ENCODE results near the gene RARRES1.

RARRES1 gene

DNA sequence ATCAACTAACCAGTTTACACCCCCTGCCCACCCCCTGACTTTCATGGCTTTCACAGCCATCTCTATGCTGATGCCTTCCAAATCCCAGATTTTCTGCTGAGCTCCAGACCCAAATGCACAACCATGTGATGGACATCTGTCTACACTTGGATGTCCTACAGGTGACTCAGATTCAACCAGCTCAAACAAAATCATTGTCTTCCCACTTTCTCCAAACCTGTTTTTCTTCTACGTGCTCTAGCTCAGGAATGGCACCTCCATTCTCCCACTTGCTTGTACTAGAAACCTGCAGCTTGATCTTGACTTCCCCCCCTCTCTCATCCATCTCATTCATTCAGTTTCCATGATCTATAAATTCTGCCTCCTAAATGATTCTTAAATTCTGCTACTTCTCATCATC lies 34.1 kb upstream of the RARRES1 start:
- no peaks in the 10 kb centered on the region for H3K36me3 ChIP-seq (ENCODE audit: control insufficient read depth in 2 of 2, insufficient read depth in 1 of 2, low read length in 2 of 2)
- H3K27ac ChIP-seq (ENCODE audit: extremely low read depth, low read depth, low read length), result no peak overlapping the region
- no peaks in the 10 kb centered on the region for H3K4me1 ChIP-seq (ENCODE audit: control insufficient read depth, insufficient read depth, low read length)
- POLR2A ChIA-PET, result no interaction called here
- CTCF ChIA-PET, result interaction anchor here (1.0 kb wide), 1 partner anchor 38 kb away, joined by 3 read pairs; no protein-coding TSS in a partner anchor
- no peaks in the 10 kb centered on the region for H3K9me3 ChIP-seq (ENCODE audit: control insufficient read depth, insufficient read depth, low read depth, low read length)
- TF ChIP-seq ZNF785 (tag by site-specific recombination; IDR thresholded peaks at IDR 0.05), result no peak
- no peak for TF ChIP-seq ZSCAN23 (tag by site-specific recombination; IDR thresholded peaks at IDR 0.05)
- no peak for TF ChIP-seq ZNF629 (tag by site-specific recombination; IDR thresholded peaks at IDR 0.05)
- TF ChIP-seq ZNF514 (tag by site-specific recombination; IDR thresholded peaks at IDR 0.05), result no peak
- TF ChIP-seq, protein P1, sequence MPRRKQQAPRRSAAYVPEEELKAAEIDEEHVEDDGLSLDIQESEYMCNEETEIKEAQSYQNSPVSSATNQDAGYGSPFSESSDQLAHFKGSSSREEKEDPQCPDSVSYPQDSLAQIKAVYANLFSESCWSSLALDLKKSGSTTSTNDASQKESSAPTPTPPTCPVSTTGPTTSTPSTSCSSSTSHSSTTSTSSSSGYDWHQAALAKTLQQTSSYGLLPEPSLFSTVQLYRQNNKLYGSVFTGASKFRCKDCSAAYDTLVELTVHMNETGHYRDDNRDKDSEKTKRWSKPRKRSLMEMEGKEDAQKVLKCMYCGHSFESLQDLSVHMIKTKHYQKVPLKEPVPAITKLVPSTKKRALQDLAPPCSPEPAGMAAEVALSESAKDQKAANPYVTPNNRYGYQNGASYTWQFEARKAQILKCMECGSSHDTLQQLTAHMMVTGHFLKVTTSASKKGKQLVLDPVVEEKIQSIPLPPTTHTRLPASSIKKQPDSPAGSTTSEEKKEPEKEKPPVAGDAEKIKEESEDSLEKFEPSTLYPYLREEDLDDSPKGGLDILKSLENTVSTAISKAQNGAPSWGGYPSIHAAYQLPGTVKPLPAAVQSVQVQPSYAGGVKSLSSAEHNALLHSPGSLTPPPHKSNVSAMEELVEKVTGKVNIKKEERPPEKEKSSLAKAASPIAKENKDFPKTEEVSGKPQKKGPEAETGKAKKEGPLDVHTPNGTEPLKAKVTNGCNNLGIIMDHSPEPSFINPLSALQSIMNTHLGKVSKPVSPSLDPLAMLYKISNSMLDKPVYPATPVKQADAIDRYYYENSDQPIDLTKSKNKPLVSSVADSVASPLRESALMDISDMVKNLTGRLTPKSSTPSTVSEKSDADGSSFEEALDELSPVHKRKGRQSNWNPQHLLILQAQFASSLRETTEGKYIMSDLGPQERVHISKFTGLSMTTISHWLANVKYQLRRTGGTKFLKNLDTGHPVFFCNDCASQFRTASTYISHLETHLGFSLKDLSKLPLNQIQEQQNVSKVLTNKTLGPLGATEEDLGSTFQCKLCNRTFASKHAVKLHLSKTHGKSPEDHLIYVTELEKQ (tag by site-specific recombination; IDR thresholded peaks at IDR 0.05; ENCODE audit: borderline replicate concordance), result no peak
- no peak for TF ChIP-seq BCL11B (tag by site-specific recombination; IDR thresholded peaks at IDR 0.05; ENCODE audit: low read depth)
- no peak for TF ChIP-seq ZNF2 (tag by site-specific recombination; IDR thresholded peaks at IDR 0.05)
- H3K4me3 ChIP-seq (ENCODE audit: low read depth, low read length), result no peak overlapping the region

GRCh38 chr3:158765518-158766205 lies 33.4 kb upstream of the RARRES1 start:
- Histone ChIP-seq H3K27ac (ENCODE audit: extremely low read depth, low read depth, low read length) (no peak overlapping the region), H3K4me1 (ENCODE audit: control insufficient read depth, insufficient read depth, low read length) (no peaks in the 10 kb centered on the region), H3K4me3 (ENCODE audit: low read depth, low read length) (no peak overlapping the region), H3K36me3 (ENCODE audit: control insufficient read depth in 2 of 2, insufficient read depth in 1 of 2, low read length in 2 of 2) (no peaks in the 10 kb centered on the region), H3K9me3 (ENCODE audit: control insufficient read depth, insufficient read depth, low read depth, low read length) (no peaks in the 10 kb centered on the region)
- ChIA-PET CTCF (interaction anchor here (1.0 kb wide), 1 partner anchor 37 kb away, joined by 3 read pairs; no protein-coding TSS in a partner anchor), POLR2A (no interaction called here)
- TF ChIP-seq MEIS1 (CRISPR knock-in tag; IDR thresholded peaks at IDR 0.05; ENCODE audit: borderline replicate concordance), result no peak
- TF ChIP-seq ZSCAN5A (tag by site-specific recombination; IDR thresholded peaks at IDR 0.05), result no peak
- no peak for TF ChIP-seq ZNF335 (tag by site-specific recombination; conservative IDR thresholded peaks at IDR 0.05)
- no peak for TF ChIP-seq KLF8 (tag by site-specific recombination; IDR thresholded peaks at IDR 0.05)
- TF ChIP-seq ZNF214 (tag by site-specific recombination; IDR thresholded peaks at IDR 0.05; ENCODE audit: borderline replicate concordance), result no peak
- no peak for TF ChIP-seq ZNF221 (tag by site-specific recombination; IDR thresholded peaks at IDR 0.05; ENCODE audit: borderline replicate concordance)
- no peak for TF ChIP-seq ZBTB8A (tag by site-specific recombination; IDR thresholded peaks at IDR 0.05)
- TF ChIP-seq ZNF707 (tag by site-specific recombination; IDR thresholded peaks at IDR 0.05), result no peak
- TF ChIP-seq ZNF114 (tag by site-specific recombination; IDR thresholded peaks at IDR 0.05), result no peak
- no peak for TF ChIP-seq ZNF629 (tag by site-specific recombination; IDR thresholded peaks at IDR 0.05)
- TF ChIP-seq ZNF585B (tag by site-specific recombination; IDR thresholded peaks at IDR 0.05), result no peak
- no peak for TF ChIP-seq ZBTB7A (tag by site-specific recombination; IDR thresholded peaks at IDR 0.05; ENCODE audit: low read depth)
- no peak for TF ChIP-seq ZNF426 (tag by site-specific recombination; IDR thresholded peaks at IDR 0.05)
